NCI-H2081 treated with DMSO at 0.1 percent for 48 hours (cell line): ENCODE data around the gene BAMBI.

Experiments
- DNase-seq: peaks from one replicate; lab custom pipeline; 2025; lab: John Stamatoyannopoulos, UW

Gene BAMBI

GRCh38 chr10:28705472-28705871 lies 28.2 kb downstream of the BAMBI start:
- DNase-seq, result no peak

GRCh38 chr10:28709001-28709710 lies 31.8 kb downstream of the BAMBI start:
- no peak for DNase-seq

- no peak for DNase-seq
Observed at GRCh38 chr10:28710202-28710886, 33.0 kb downstream of the BAMBI start.

GRCh38 chr10:28711041-28711440 lies 33.7 kb downstream of the BAMBI start:
- no peak for DNase-seq

- no peak for DNase-seq
Observed at GRCh38 chr10:28711776-28712175, 34.5 kb downstream of the BAMBI start.

GRCh38 chr10:28713626-28714352 lies 36.5 kb downstream of the BAMBI start:
- DNase-seq, result no peak

GRCh38 chr10:28714401-28715053 lies 37.2 kb downstream of the BAMBI start:
- DNase-seq, result no peak

- no peak for DNase-seq
Observed at GRCh38 chr10:28715246-28715645, 37.9 kb downstream of the BAMBI start.

GRCh38 chr10:28715757-28716156 lies 38.4 kb downstream of the BAMBI start:
- DNase-seq, result no peak

GRCh38 chr10:28716748-28717147 lies 39.4 kb downstream of the BAMBI start:
- no peak for DNase-seq

GRCh38 chr10:28717656-28718201 lies 40.4 kb downstream of the BAMBI start:
- DNase-seq, result no peak

GRCh38 chr10:28719789-28720436 lies 42.6 kb downstream of the BAMBI start:
- no peak for DNase-seq

GRCh38 chr10:28721318-28721951 lies 44.1 kb downstream of the BAMBI start:
- peak; percentile 1 for DNase-seq

- DNase-seq, result peak; percentile 1
Observed at GRCh38 chr10:28722065-28722803, 44.9 kb downstream of the BAMBI start.

- DNase-seq, result no peak
Observed at GRCh38 chr10:28728366-28728765, 51.0 kb downstream of the BAMBI start.

- no peak for DNase-seq
Observed at GRCh38 chr10:28730031-28730778, 52.9 kb downstream of the BAMBI start.

GRCh38 chr10:28732091-28732490 lies 54.8 kb downstream of the BAMBI start:
- DNase-seq, result no peak
